Stimulated activated CD8-positive, alpha-beta memory T cell treated with anti-CD3 and anti-CD28 coated beads, Interleukin-12 subunit alpha, Interleukin-12 subunit beta, amount 100 ng/mL, for 1 hour (primary cell): ENCODE results near the gene GID4.

Experiments
- DNase-seq: peaks from one replicate; pipeline ENCODE4 v3.0.0-alpha.2; 2020; ENCODE audit warnings: low read depth

The GID4 gene

GRCh38 chr17:18044609-18045008 is 5.4 kb downstream of the GID4 start:
- no peak for DNase-seq

- DNase-seq, result no peak
These were observed 6.6 kb downstream of the GID4 start for GRCh38 chr17:18045691-18046350.

- no peak for DNase-seq
These were observed 16.4 kb downstream of the GID4 start for GRCh38 chr17:18055597-18055996.

- DNase-seq, result no peak
These were observed 17.0 kb downstream of the GID4 start for GRCh38 chr17:18056214-18056613.

- no peak for DNase-seq
These were observed 20.1 kb downstream of the GID4 start for GRCh38 chr17:18059283-18059682.

- no peak for DNase-seq
These were observed 24.8 kb downstream of the GID4 start for GRCh38 chr17:18064053-18064452.

- DNase-seq, result no peak
These were observed 26.3 kb downstream of the GID4 start for GRCh38 chr17:18065546-18065945.

GRCh38 chr17:18066866-18067265 is 27.7 kb downstream of the GID4 start:
- DNase-seq, result no peak

GRCh38 chr17:18069101-18069500 is 29.9 kb downstream of the GID4 start:
- no peak for DNase-seq

GRCh38 chr17:18070861-18071340 is 31.7 kb downstream of the GID4 start:
- no peak for DNase-seq

- no peak for DNase-seq
These were observed 32.5 kb downstream of the GID4 start for GRCh38 chr17:18071751-18072150.

- no peak for DNase-seq
These were observed 35.5 kb downstream of the GID4 start for GRCh38 chr17:18074566-18075272.

- no peak for DNase-seq
These were observed 37.7 kb downstream of the GID4 start for GRCh38 chr17:18076936-18077335.

GRCh38 chr17:18079543-18079942 is 40.3 kb downstream of the GID4 start:
- no peak for DNase-seq

GRCh38 chr17:18084256-18084655 is 45.0 kb downstream of the GID4 start:
- DNase-seq, result no peak

GRCh38 chr17:18087610-18088491 is 48.6 kb downstream of the GID4 start, which contains the start of gene DRG2:
TSS of gene DRG2 (plus strand) at chr17:18087948. CDS start at chr17:18088024, 76 bp downstream.
- peak; percentile 78 for DNase-seq

- no peak for DNase-seq
These were observed 50.4 kb downstream of the GID4 start for GRCh38 chr17:18089613-18090012.

GRCh38 chr17:18093616-18094408 is 54.6 kb downstream of the GID4 start:
- DNase-seq, result no peak

GRCh38 chr17:18094409-18094807 is 55.2 kb downstream of the GID4 start:
- no peak for DNase-seq

GRCh38 chr17:18099516-18099915 is 60.3 kb downstream of the GID4 start:
- no peak for DNase-seq

GRCh38 chr17:18100616-18101015 is 61.4 kb downstream of the GID4 start:
- DNase-seq, result no peak

GRCh38 chr17:18101828-18102227 is 62.6 kb downstream of the GID4 start:
- no peak for DNase-seq
